ENCODE data around the gene SELENOW. TPM values are rescaled to one million over a fixed set of nuclear protein-coding genes. Genes with fewer than 3 reads are reported as not detected.

Gene SELENOW
- total and polyA plus RNA-seq, 2 of the 8 experiments (the other 6 are each of a cell fraction or from before 2014, with no cell fraction given), result 371 to 588 TPM

GRCh38 chr19:47779524-47780214 lies 1.2 kb downstream of the SELENOW start:
- WGBS, 2 experiments (ENCODE audit: extremely low coverage in 1 of 2, insufficient coverage in 1 of 2, insufficient read length in 1 of 2, insufficient replicate concordance in 2 of 2, low coverage in 1 of 2, low lambda C conversion rate in 2 of 2, missing lambda C conversion rate in 1 of 2), result 88% methylated on average over 24 of the region's 24 CpGs; no CpG with 5 or more reads in 1 of the 2 experiments
- Histone ChIP-seq H3K4ac (replicated peaks; ENCODE audit: insufficient read length, low read depth, low read length) (peak overlapping the region; percentile 69), H3K27ac (ENCODE audit: low read depth, low read length) (no peak overlapping the region), H2BK120ac (replicated peaks; ENCODE audit: low read depth, low read length) (no peak overlapping the region), H4K20me1 (replicated peaks in 1 of 2; ENCODE audit: control insufficient read depth in 1 of 2, insufficient read depth in 2 of 2, low read length in 2 of 2) (peaks cover 8 to 24% of the 10 kb centered on the region in 2 experiments), H3K4me2 (ENCODE audit: insufficient read depth in 1 of 2, low read depth in 2 of 2, low read length in 2 of 2) (peak overlapping the region; percentile 59 to 92), H3K18ac (ENCODE audit: extremely low read depth, low read length) (no peak overlapping the region), H2AFZ (ENCODE audit: low read length) (no peak overlapping the region), H3K36me3 (ENCODE audit: control insufficient read depth in 2 of 4, insufficient read depth in 4 of 4, low read length in 3 of 4) (peaks cover 14 to 34% (median 29%) of the 10 kb centered on the region in 4 experiments), H4K91ac (replicated peaks; ENCODE audit: insufficient read length, low read length) (no peak overlapping the region), H3K23me2 (ENCODE audit: low read depth, low read length) (peaks cover 8% of the 10 kb centered on the region), H3K9me3 (ENCODE audit: insufficient read depth in 2 of 2, low read depth in 1 of 2, low read length in 1 of 2) (no peaks in the 10 kb centered on the region), H3K23ac (ENCODE audit: insufficient read length) (no peak overlapping the region), H4K5ac (ENCODE audit: insufficient read length, low read depth, low read length) (no peak overlapping the region), H4K8ac (ENCODE audit: extremely low read depth, insufficient read depth, low read length) (no peak overlapping the region), H2BK5ac (ENCODE audit: low read depth, low read length) (peak overlapping the region; percentile 44; the same call in 1 of the 2 replicates), H3K27me3 (replicated peaks in 1 of 4; ENCODE audit: control insufficient read depth in 3 of 4, extremely low read depth in 1 of 4, insufficient read depth in 3 of 4, low read length in 3 of 4) (no peaks in the 10 kb centered on the region), H2AK5ac (ENCODE audit: low read depth, low read length) (no peak overlapping the region), H2BK20ac (ENCODE audit: low read length) (no peak overlapping the region), H2BK12ac (ENCODE audit: low read depth, low read length) (no peak overlapping the region), H3K56ac (replicated peaks; ENCODE audit: insufficient read length, low read depth, low read length) (no peak overlapping the region), H3K9ac (replicated peaks in 1 of 4; ENCODE audit: extremely low read depth in 1 of 4, low read depth in 3 of 4, low read length in 3 of 4) (peak overlapping the region in 2 of 4 experiments; percentile 94 to 95; a peak in 3 of 7 replicates), H2BK15ac (ENCODE audit: low read length) (no peak overlapping the region), H3K4me3 (ENCODE audit: extremely low read depth in 1 of 4, insufficient read depth in 2 of 4, low read depth in 3 of 4, low read length in 4 of 4) (peak overlapping the region; percentile 57 to 97 (median 75)), H3K79me2 (ENCODE audit: control insufficient read depth in 1 of 2, insufficient read depth in 2 of 2, low read length in 2 of 2) (peaks cover 13 to 25% of the 10 kb centered on the region in 2 experiments), H3K14ac (ENCODE audit: insufficient read length) (no peak overlapping the region), H3K79me1 (ENCODE audit: low read depth, low read length) (peaks cover 7% of the 10 kb centered on the region), H3K4me1 (replicated peaks in 1 of 4; ENCODE audit: control insufficient read depth in 3 of 4, insufficient read depth in 4 of 4, low read length in 3 of 4) (peaks cover 0 to 6% (median 4%) of the 10 kb centered on the region in 4 experiments; a peak in 4 of 7 replicates)
- DNase-seq (ENCODE audit: low read depth in 1 of 2, low spot score in 2 of 2) (no peak), FAIRE-seq (no peak)
- ChIA-PET CTCF (ENCODE audit: partially characterized antibody) (interaction anchor here (0.7 to 3.4 kb wide), 5 partner anchors 9 to 323 kb away, joined by 3 to 32 read pairs (median 5); partner anchors contain the start of gene EHD2), POLR2A (ENCODE audit: partially characterized antibody) (interaction anchor here (0.6 to 3.9 kb wide), 8 partner anchors 9 to 91 kb away, joined by 3 to 27 read pairs (median 4); partner anchors contain the start of gene NOP53)
- TF ChIP-seq BACH1 (IDR thresholded peaks at IDR 0.05; ENCODE audit: low read length) (no peak), TCF12 (IDR thresholded peaks at IDR 0.05; ENCODE audit: low read depth, low read length) (no peak), POLR2A (IDR thresholded peaks at IDR 0.05; ENCODE audit: control extremely low read depth in 1 of 2, low read depth in 2 of 2, low read length in 2 of 2) (peak in 1 of 2 experiments; percentile 17; a peak in 1 of 3 replicates)

All from H1 (cell line).